Measurements from ENCODE around the gene TFDP2.
"Not testable (repeated sequence)": the region's sequence is repeated elsewhere in the genome, so short reads cannot be mapped to it uniquely, and the experiment has no call there.

TFDP2 gene

DNA sequence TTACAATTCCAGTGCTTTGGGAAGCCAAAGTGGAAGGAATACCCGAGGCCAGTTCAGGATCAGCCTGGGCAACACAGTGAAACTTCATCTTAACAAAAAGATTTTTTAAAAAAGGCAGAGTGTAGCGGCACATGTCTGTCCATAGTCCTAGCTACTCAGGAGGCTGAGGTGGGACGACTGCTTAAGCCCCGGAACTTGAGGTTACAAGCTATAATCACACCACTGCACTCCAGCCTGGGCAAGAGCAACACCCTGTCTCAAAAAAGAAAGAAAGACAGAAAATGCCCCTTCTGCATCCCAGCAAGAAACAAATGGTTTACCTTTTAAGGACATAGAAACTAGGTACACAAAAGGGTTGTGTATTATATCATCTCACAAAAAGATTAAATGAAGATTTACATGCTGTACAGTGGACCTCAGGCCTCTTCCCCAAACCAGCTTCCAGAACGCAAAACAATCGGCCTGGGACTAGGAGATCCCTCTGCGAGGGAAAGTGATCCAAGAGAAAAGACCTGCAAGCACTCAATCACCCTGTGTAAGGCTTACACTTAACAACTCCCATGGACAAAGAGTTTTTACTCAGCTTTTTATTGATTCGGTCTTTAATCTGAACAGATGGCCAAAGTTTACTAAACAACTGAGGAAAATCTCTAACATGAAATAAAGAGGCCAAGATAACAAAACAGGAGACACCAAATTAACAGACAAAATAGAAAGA, 21.2 kb downstream of the TFDP2 start:
- in situ Hi-C loops (cut with HindIII; ENCODE audit: low sequenced_read_pairs), result no loop called here

GRCh38 chr3:142124243-142124642, 25.1 kb downstream of the TFDP2 start:
- in situ Hi-C loops (cut with HindIII; ENCODE audit: low sequenced_read_pairs), result no loop called here

GRCh38 chr3:142120707-142121106, 28.6 kb downstream of the TFDP2 start:
- in situ Hi-C loops (cut with HindIII; ENCODE audit: low sequenced_read_pairs), result no loop called here

GRCh38 chr3:142118911-142119310, 30.4 kb downstream of the TFDP2 start:
- in situ Hi-C loops (cut with HindIII; ENCODE audit: low sequenced_read_pairs), result no loop called here

DNA sequence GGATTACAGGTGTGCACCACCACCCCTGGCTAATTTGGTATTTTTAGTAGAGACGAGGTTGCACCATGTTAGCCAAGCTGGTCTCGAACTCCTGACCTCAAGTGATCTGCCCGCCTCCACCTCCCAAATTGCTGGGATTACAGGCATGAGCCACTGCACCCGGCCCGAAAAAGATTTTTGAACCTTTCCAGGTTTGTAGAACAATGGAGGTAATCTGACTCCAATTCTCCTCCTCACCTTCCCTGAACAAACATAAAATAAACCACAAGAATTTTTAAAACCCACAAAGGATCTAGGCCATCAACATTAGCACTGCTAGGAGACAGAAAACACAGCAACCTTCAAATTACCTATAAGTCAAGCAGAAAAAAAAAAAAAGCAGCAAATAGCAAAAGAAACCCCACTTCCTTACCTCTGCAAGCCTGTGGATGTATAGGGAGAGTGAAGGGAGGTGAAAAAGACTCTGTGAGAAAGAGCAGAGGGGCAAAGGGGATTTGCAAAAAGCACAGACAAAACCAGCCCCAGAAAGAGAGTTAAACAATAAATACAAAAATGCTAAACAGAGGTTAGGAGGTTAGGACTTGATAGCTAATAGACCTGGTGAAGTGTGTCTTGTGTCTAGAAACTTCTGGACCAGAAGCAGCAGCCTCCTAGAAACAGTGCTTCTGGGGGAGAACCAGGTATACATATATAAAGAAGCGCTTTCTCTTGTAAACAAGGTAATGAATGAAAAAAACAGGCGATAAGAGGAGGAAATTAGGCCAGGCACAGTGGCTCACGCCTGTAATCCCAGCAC, 32.1 kb downstream of the TFDP2 start:
- in situ Hi-C loops (cut with HindIII; ENCODE audit: low sequenced_read_pairs), result no loop called here

DNA sequence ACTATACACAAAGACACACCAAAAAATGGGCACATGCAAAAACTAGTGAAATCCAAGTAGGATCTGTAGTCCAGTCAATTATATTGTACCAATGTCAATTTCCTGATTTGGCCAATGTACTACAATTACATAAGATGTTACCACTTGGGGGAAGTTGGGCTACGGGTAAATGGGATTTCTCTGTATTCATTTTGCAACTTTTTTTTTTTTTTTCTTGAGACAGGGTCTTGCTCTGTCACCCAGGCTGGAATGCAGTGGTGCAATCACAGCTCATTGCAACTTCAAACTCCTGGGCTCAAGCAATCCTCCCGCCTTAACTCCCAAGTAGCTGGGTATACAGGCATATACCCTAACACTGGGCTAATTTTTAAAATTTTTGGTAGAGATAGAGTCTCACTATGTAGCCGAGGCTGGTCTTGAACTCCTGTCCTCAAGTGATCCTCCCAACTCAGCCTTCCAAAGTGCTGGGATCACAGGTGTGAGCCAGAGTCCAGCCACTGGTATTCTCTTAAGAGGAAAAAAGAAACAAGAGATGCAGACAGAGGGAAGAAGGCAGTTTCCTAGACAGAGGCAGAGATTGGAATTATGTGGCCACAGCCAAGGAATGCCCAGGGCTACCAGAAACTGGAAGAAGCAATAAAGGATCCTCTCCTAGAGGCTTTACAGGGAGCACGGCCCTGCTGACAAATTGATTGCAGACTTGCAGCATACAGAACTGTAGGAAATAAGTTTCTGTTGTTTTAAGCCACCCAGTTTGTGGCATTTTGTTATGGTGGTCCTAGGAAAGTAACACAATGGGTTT, 33.3 kb downstream of the TFDP2 start:
- in situ Hi-C loops (cut with HindIII; ENCODE audit: low sequenced_read_pairs), result no loop called here

DNA sequence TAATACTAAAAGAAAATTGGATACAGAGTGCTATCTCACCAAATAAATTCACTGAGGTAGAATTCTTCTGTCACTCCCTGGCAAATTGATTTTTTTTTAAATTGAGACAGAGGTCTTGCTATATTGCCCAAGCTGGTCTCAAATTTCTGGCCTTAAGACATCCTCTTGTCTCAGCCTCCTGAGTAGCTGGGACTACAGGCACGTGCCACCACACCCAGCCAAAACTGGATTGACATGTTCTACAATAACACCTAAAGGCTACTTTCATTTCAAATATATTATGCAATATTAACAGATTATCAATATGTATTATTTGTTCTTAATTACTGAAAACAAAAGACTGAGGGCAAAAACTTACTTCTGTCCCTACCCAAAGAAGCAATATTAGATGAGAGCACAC, 36.7 kb downstream of the TFDP2 start:
- in situ Hi-C loops (cut with HindIII; ENCODE audit: low sequenced_read_pairs), result no loop called here

DNA sequence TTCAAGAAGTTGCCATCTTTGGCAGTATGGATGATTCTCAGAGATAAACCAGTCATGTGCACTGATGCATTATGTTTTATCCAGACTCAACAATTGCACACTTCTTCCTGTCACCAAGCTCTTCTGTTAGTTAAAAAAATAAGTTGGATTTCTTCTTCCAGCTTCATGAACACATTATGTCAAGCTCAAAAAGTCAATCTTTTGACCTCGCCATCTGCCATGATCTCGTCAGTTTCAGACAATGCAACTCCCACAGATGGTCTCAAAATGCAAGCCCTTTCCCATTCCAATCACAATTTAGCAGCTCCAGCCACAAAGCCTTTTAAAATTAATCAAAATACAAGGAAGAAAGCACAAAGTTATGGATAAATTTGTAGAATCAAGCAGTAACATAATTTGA, 42.8 kb downstream of the TFDP2 start:
- in situ Hi-C loops (cut with HindIII; ENCODE audit: low sequenced_read_pairs), result no loop called here

GRCh38 chr3:142105991-142106390, 43.4 kb downstream of the TFDP2 start:
- in situ Hi-C loops (cut with HindIII; ENCODE audit: low sequenced_read_pairs), result no loop called here

DNA sequence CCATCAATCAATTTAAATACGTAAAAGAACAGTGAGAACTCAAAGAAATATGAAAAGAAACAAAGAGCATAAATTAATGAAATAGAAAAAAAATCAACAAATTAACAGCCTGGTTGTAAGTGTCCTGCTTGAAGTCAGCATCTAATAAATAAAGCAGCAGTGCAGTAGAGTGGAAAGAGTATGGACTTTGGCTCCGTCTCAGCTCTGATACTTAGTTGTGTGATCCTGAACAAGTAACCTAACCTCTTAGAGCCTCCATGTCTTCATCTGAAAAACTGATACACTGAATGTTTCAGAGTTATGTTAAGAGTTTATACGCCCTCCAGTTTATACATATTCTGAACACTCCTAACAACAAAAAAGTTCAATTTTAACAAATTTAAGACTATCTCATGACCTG, 44.6 kb downstream of the TFDP2 start:
- in situ Hi-C loops (cut with HindIII; ENCODE audit: low sequenced_read_pairs), result loop anchor here (5.0 kb wide), 1 partner anchor 47 kb away; no protein-coding TSS in a partner anchor

DNA sequence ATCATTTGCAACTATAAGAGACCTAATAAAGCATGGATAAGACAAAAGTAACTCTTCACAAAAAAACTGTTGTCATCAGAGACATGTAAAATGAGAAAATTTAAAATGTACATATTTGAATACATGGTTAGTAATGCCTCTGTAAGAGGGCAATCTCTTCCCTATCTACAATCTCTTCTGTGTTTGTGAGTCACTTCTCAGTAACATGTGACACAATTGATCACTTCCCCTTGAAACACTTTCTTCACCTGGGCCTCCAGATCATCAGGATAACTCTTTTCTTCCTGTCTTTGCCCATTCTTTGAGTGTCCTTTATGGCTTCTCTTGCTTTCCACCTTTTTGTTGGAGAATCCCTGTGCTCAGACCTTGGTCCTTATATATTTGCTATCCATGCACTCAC, 50.4 kb downstream of the TFDP2 start:
- in situ Hi-C loops (cut with HindIII; ENCODE audit: low sequenced_read_pairs), result no loop called here

DNA sequence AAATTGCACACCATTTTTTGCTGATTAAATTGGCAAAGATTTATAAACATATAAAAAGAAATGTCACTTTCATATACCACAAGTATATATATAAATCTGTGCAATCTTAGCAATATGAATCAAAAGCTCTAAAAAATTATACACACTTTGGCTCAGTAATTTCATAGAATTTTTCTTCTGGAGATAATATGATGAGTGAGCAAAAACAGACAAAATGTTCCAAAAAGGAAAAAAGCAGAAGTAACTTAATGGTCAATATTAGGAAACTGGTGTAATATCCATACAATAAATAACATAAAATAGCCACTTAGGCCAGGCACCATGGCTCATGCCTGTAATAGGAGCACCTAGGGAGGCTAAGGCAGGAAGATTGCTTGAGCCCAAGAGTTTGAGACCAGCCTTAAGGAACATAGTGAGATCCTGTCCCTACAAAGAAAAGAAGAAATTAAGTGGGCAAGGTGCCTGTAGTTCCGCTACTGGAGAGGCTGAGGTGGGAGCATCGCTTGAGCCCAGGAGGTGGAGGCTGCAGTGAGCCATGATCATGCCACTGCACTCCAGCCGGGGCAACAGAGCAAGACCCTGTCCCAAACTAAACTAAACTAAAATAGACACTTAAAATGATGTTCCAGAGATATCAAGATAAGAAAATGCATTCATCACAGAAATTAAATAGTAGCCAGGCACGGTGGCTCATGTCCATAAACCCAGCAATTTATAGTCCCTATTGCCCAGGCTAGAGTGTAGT, 52.1 kb downstream of the TFDP2 start:
- in situ Hi-C loops (cut with HindIII; ENCODE audit: low sequenced_read_pairs), result no loop called here

DNA sequence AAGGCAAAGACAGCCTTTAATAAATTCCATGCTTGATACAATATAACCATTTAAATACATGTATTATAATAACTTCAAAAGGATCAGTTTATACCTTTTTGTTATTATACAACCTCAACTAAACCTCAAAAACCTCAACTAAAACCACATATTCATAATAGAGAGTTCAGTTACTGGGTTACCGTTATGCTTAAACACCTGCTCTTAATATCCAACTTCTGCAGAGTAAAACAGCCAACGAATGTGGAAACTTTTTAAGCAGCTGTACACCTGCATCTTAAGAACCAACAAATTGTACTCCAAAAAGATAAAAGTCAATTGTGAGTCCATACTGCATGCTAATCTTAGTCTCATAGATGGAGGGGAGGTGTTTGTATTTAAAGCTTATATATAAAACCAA, 53.5 kb downstream of the TFDP2 start:
- in situ Hi-C loops (cut with HindIII; ENCODE audit: low sequenced_read_pairs), result no loop called here

GRCh38 chr3:142088925-142089324, 60.4 kb downstream of the TFDP2 start:
- in situ Hi-C loops (cut with HindIII; ENCODE audit: low sequenced_read_pairs), result not testable (repeated sequence)

GRCh38 chr3:142088522-142088921, 60.8 kb downstream of the TFDP2 start:
- in situ Hi-C loops (cut with HindIII; ENCODE audit: low sequenced_read_pairs), result no loop called here

GRCh38 chr3:142087676-142088075, 61.7 kb downstream of the TFDP2 start:
- in situ Hi-C loops (cut with HindIII; ENCODE audit: low sequenced_read_pairs), result no loop called here

GRCh38 chr3:142086581-142087090, 62.7 kb downstream of the TFDP2 start:
- in situ Hi-C loops (cut with HindIII; ENCODE audit: low sequenced_read_pairs), result no loop called here

DNA sequence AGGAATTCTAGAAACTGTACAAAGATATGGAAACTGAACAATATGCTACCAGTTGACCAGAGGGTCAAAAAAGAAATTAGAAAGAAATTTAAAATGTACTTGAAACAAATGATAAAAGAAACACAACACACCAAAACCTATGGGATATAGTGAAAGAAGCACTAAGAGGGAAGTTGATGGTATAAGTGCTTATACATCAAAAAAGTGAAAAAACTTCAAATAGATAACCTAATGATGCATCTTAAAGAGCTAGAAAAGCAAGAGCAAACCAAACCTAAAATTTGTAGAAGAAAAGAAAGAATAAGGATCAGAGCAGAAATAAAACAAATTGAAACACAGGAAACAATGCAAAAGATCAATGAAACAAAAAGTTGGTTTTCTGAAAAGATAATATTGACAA, 68.2 kb downstream of the TFDP2 start:
- in situ Hi-C loops (cut with HindIII; ENCODE audit: low sequenced_read_pairs), result no loop called here

GRCh38 chr3:142077859-142078500, 71.4 kb downstream of the TFDP2 start:
- in situ Hi-C loops (cut with HindIII; ENCODE audit: low sequenced_read_pairs), result no loop called here

Data from DLD1 (cell line).